Hepatocyte (in vitro differentiated cells): ENCODE results near the gene ALDH2. TPM values are rescaled to one million over a fixed set of nuclear protein-coding genes. Genes with fewer than 3 reads are reported as not detected.

ENCODE experiments used
- DNase-seq: peaks from one replicate; pipeline ENCODE4 v3.0.0-alpha.2; 2016; ENCODE audit warnings: low spot score
- H2AFZ ChIP-seq: fragments of 200-600 bp; sonication (generic); 2 replicates; pipeline ENCODE4 v1.6.0; 2016; ENCODE audit warnings: antibody characterized with exemption, mild to moderate bottlenecking
- H3K27ac ChIP-seq: fragments of 200-600 bp; sonication (generic); 2 replicates; pipeline ENCODE4 v1.5.1; 2016; ENCODE audit warnings: mild to moderate bottlenecking
- H3K27me3 ChIP-seq: fragments of 200-600 bp; sonication (generic); 2 replicates; pipeline ENCODE4 v1.6.1; 2016
- H3K36me3 ChIP-seq: fragments of 200-600 bp; sonication (generic); replicated peaks from 2 replicates; pipeline ENCODE4 v1.5.1; 2016; ENCODE audit warnings: low read depth; ENCODE audit not compliant: insufficient read depth
- H3K4me1 ChIP-seq: fragments of 200-600 bp; sonication (generic); 2 replicates; pipeline ENCODE4 v1.5.1; 2016; ENCODE audit warnings: mild to moderate bottlenecking, moderate library complexity; ENCODE audit not compliant: insufficient read depth
- H3K4me2 ChIP-seq: fragments of 200-600 bp; sonication (generic); 2 replicates; pipeline ENCODE4 v1.6.0; 2016
- H3K4me3 ChIP-seq: fragments of 200-600 bp; sonication (generic); 2 replicates; pipeline ENCODE4 v1.5.1; 2016; ENCODE audit warnings: mild to moderate bottlenecking
- H3K79me2 ChIP-seq: fragments of 200-600 bp; sonication (generic); 2 replicates; pipeline ENCODE4 v1.6.0; 2017; ENCODE audit warnings: mild to moderate bottlenecking
- H3K9me2 ChIP-seq: fragments of 200-600 bp; sonication (generic); replicated peaks from 2 replicates; pipeline ENCODE4 v1.6.0; 2017; ENCODE audit warnings: mild to moderate bottlenecking; ENCODE audit not compliant: insufficient read depth
- H3K9me3 ChIP-seq: fragments of 200-600 bp; sonication (generic); 2 replicates; pipeline ENCODE4 v1.5.1; 2016; ENCODE audit warnings: low read depth, mild to moderate bottlenecking
- H4K20me1 ChIP-seq: fragments of 200-600 bp; sonication (generic); 2 replicates; pipeline ENCODE4 v1.6.0; 2016; ENCODE audit warnings: mild to moderate bottlenecking; ENCODE audit not compliant: insufficient read depth, poor library complexity, severe bottlenecking
- CTCF ChIP-seq: fragments of 200-600 bp; sonication (generic); IDR thresholded peaks from 2 replicates; pipeline ENCODE4 v1.5.1; 2016; ENCODE audit warnings: antibody characterized with exemption, mild to moderate bottlenecking; ENCODE audit not compliant: poor library complexity
- EZH2 ChIP-seq: fragments of 200-600 bp; sonication (generic); IDR thresholded peaks from 2 replicates; pipeline ENCODE4 v1.6.1; 2016; ENCODE audit warnings: antibody characterized with exemption, mild to moderate bottlenecking, borderline replicate concordance
- EZH2phosphoT487 ChIP-seq: fragments of 200-600 bp; sonication (generic); IDR thresholded peaks from one replicate; pipeline ENCODE4 v1.6.1; 2018; ENCODE audit warnings: antibody characterized with exemption, mild to moderate bottlenecking, low read depth, moderate library complexity; ENCODE audit not compliant: unreplicated experiment, severe bottlenecking
- WGBS: methylation state at CpG from one replicate; pipeline ENCODE4 v1.1.6; 2016; ENCODE audit warnings: low lambda C conversion rate; ENCODE audit errors: missing lambda C conversion rate; 5-methylcytosine and 5-hydroxymethylcytosine counted together
- polyA plus RNA-seq: library from polyadenylated mRNA; unstranded; fragments of >200 nt; fragmentation: Nextera tagmentation; extraction: Ambion mirVana; gene quantifications from 2 replicates; pipeline ENCODE4 v1.2.1, GENCODE V29; 2016
- total RNA-seq: library from RNA; depleted of rRNA; stranded (reverse); fragments of >200 nt; gene quantifications from 2 replicates; pipeline ENCODE4 v1.2.3, GENCODE V29; 2014

Gene ALDH2
- total and polyA plus RNA-seq, 2 experiments from 2014 or later: 126 to 203 TPM

GRCh38 chr12:111776836-111777344 lies 10.2 kb downstream of the ALDH2 start:
- Histone ChIP-seq H3K9me2 (no peaks in the 10 kb centered on the region), H3K4me1 (peaks cover 62% of the 10 kb centered on the region), H3K4me3 (no peak overlapping the region), H3K4me2 (peak overlapping the region; percentile 69), H3K36me3 (no peaks in the 10 kb centered on the region), H3K79me2 (peaks cover 63% of the 10 kb centered on the region), H3K27me3 (no peaks in the 10 kb centered on the region), H3K27ac (peak overlapping the region; percentile 95), H4K20me1 (no peaks in the 10 kb centered on the region), H2AFZ (no peak overlapping the region), H3K9me3 (no peaks in the 10 kb centered on the region)
- WGBS: 80% methylated on average over 3 of the region's 3 CpGs
- DNase-seq: no peak
- no peak for TF ChIP-seq EZH2
- TF ChIP-seq EZH2phosphoT487: no peak
- TF ChIP-seq CTCF: no peak

- peak overlapping the region; percentile 95 for H3K27ac ChIP-seq
- no peaks in the 10 kb centered on the region for H4K20me1 ChIP-seq
- TF ChIP-seq EZH2phosphoT487 (no peak), EZH2 (no peak), CTCF (no peak)
- no peak overlapping the region for H2AFZ ChIP-seq
- 72% methylated on average over 16 of the region's 16 CpGs for WGBS
- peak; percentile 62 for DNase-seq
- no peaks in the 10 kb centered on the region for H3K27me3 ChIP-seq
- H3K4me2 ChIP-seq: peak overlapping the region; percentile 69
- H3K36me3 ChIP-seq: no peaks in the 10 kb centered on the region
- H3K9me3 ChIP-seq: no peaks in the 10 kb centered on the region
- H3K4me1 ChIP-seq: peaks cover 62% of the 10 kb centered on the region
- H3K79me2 ChIP-seq: peaks cover 63% of the 10 kb centered on the region
- H3K9me2 ChIP-seq: no peaks in the 10 kb centered on the region
- H3K4me3 ChIP-seq: no peak overlapping the region
These were observed 10.8 kb downstream of the ALDH2 start for GRCh38 chr12:111777345-111778045.

- Histone ChIP-seq H4K20me1 (no peaks in the 10 kb centered on the region), H3K79me2 (peaks cover 56% of the 10 kb centered on the region), H3K27ac (peak overlapping the region; percentile 94), H2AFZ (no peak overlapping the region), H3K4me2 (no peak overlapping the region), H3K4me1 (peaks cover 36% of the 10 kb centered on the region), H3K9me2 (no peaks in the 10 kb centered on the region), H3K27me3 (no peaks in the 10 kb centered on the region), H3K9me3 (no peaks in the 10 kb centered on the region), H3K36me3 (no peaks in the 10 kb centered on the region), H3K4me3 (no peak overlapping the region)
- DNase-seq: no peak
- TF ChIP-seq CTCF: no peak
- no peak for TF ChIP-seq EZH2
- TF ChIP-seq EZH2phosphoT487: no peak
- 91% methylated on average over 10 of the region's 10 CpGs for WGBS
These were observed 13.4 kb downstream of the ALDH2 start for GRCh38 chr12:111780166-111780565.
